GM20431 (cell line): ENCODE measurements around the gene CDCP2.

Experiments
- in situ Hi-C: fragments of 300-500 bp; cut with MseI, MboI; formaldehyde crosslinking; loops from one replicate; pipeline ENCODE4 v1.15.0; 2020; ENCODE audit warnings: low sequenced_read_pairs; ENCODE audit not compliant: unreplicated experiment

The CDCP2 gene

GRCh38 chr1:54152696-54153095, at the start of gene CDCP2:
Gene CDCP2, minus strand, starts transcription at chr1:54153000. Its CDS starts 78 bp downstream, at chr1:54152922.
- in situ Hi-C loops, result no loop called here

- in situ Hi-C loops, result no loop called here
Measured at GRCh38 chr1:54200519-54200997, 47.8 kb upstream of the CDCP2 start.

GRCh38 chr1:54199765-54200518, 47.1 kb upstream of the CDCP2 start, which contains the start of the genes CYB5RL and MRPL37:
Gene CYB5RL, minus strand, starts transcription at chr1:54200030. Its CDS starts 4,414 bp downstream, at chr1:54195616.
Gene MRPL37, plus strand, starts transcription at chr1:54200167. Its CDS starts 77 bp downstream, at chr1:54200244.
- in situ Hi-C loops, result no loop called here

GRCh38 chr1:54199151-54199764, 46.5 kb upstream of the CDCP2 start:
- in situ Hi-C loops, result no loop called here

GRCh38 chr1:54193453-54193852, 40.7 kb upstream of the CDCP2 start:
- in situ Hi-C loops, result no loop called here

- in situ Hi-C loops, result no loop called here
Measured at GRCh38 chr1:54191525-54191924, 38.7 kb upstream of the CDCP2 start.

DNA sequence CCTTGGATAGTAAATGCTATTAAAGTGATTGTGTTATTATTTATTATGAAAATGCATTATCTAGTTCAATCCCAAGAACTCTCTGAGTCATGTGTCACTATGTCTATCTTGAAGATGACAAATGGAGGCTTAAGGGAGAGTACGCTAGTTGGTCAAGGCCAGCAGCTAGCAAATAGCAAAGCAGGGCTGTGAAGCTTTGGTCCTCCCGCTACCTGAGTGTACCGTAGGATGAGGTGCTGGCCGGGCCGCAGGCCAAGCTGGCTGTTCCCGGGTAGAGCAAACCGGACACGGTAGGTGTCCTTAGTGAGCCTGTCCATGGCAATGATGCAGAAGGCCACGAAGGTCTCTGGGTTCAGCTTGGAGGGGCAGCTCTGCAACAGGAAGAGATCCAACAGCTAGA, 37.7 kb upstream of the CDCP2 start:
- in situ Hi-C loops, result no loop called here

DNA sequence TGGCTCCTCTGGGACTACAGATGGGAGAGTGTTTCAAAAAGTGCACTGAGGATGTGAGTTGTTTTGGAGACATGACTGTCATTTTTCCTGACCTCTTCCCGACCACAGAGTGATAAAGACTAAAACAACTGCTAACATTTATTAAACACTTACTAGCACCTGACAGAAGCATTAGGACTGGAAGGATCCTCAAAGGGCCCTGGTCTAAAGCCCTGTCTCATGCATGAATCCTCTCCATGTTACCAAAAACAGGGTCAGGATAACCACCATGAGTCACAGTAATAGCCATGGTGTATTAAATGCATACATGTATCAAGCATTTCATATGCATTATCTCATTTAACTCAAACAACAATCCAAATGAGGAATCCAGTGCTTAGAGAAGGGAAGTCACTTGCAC, 35.5 kb upstream of the CDCP2 start:
- in situ Hi-C loops, result no loop called here

DNA sequence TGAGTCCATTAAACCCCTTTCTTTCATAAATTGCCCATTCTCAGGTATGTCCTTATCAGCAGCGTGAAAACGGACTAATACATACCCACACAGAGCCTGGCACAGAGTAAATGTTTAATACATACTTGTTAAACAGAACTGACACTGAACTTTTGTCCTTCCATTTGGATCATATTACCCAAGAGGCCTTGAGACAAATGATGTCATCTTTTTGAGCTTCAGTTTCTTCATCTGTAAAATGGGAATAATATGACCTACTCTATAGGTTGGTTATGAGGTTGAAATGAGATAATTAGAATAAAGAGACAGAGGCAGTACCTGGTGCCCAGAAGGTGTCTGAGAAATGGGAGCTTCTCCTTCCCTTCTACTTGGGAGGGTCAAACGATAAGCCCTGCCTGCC, 33.3 kb upstream of the CDCP2 start:
- in situ Hi-C loops, result no loop called here

DNA sequence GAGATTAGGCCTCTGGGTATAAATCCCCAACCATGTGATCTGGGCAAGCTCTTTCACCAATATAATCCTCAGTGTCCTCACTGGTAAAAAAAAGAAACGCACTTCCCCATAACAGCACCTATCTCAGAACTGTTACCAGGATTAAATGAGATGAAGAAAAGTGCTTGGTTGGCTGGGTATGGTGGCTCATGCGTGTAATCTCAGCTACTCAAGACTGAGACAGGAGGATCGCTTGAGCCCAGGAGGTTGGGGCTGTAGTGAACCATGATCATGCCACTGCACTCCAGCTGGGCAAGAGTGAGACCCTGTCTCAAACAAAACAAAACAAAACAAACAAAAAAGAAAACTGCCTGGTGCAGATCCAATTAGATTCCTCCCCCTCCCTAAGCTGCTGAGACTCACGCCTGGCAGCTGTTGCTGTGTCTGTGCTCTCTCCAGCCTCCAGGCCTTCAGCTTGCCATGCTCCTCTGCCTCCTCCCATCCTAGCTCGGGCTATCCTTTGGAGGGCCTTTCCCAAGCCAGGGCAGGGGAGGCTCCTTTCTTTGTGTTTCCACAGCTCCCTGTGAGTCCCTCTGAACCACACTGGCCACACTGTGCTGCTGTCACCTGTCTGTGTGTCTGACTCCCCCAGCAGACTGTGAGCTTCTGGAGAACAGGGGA, 28.0 kb upstream of the CDCP2 start:
- in situ Hi-C loops, result no loop called here

GRCh38 chr1:54178296-54179070, 25.7 kb upstream of the CDCP2 start:
- in situ Hi-C loops, result no loop called here

DNA sequence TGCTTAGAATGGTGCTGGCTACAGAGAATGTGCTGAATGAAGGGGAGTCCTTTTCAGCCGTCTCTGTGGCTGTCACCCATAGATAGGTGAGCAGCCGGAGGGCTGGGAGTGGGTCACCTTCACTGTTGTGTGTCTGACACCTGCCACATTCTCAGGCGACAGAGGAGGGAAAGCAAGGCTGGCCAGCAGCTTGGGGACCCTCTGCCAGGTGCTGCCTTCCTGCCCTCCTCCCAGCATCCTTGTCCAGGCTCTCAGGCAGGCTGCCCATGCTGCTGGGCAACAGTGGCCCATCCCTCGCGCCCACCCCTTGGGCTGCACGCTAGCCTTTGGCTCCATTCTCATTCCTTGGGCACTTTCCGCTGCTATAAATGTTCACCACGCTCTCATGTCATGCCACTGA, 24.9 kb upstream of the CDCP2 start:
- in situ Hi-C loops, result no loop called here

GRCh38 chr1:54176621-54177327, 24.0 kb upstream of the CDCP2 start:
- in situ Hi-C loops, result no loop called here

DNA sequence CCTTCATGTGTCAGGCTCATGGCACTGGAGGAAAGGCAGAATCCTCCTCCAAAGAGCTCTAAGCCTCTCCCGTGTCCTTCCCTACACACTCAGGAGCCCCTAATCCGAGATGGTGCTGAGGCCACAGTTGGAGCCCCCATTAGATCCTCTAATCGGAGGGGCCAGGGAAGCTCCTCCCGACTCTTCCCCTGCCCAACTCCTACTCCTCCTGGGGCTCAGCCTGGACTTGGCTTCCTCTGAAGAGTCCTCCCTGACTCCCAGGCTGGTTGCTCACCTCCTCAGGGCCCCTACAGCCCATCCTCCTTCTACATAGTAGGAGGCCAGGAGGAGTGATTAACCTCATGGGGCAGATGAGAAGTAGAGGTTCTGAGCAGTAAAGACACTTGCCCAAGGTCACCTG, 21.3 kb upstream of the CDCP2 start:
- in situ Hi-C loops, result no loop called here

DNA sequence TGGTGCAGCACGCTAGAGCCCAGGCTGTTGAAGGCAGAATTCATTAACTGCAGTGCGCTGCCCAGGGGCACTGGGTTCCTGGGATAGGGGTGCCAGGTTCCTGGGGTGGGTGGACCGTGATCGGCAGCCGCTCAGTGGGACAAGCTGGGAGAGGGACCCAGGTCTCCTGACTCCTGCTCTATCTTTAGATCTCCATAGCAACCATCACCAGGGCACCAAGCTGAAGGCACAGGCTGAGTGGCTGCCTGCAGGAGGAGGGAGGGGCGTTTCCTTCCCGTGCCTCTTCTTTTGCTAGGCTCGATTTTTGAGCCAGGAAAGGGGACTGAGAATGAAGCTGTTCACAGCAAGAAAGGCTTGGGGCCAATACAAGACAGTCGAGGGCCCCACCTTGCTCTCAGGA, 20.9 kb upstream of the CDCP2 start:
- in situ Hi-C loops, result no loop called here

- in situ Hi-C loops, result no loop called here
Measured at GRCh38 chr1:54172614-54173599, 20.1 kb upstream of the CDCP2 start.

- in situ Hi-C loops, result no loop called here
Measured at GRCh38 chr1:54171606-54172005, 18.8 kb upstream of the CDCP2 start.

GRCh38 chr1:54171016-54171415, 18.2 kb upstream of the CDCP2 start:
- in situ Hi-C loops, result no loop called here
